SH-SY5Y (cell line): ENCODE measurements around the gene KCNQ1OT1.

ENCODE experiments used
- GATA2 ChIP-seq: IDR thresholded peaks from 2 replicates; pipeline ENCODE4 v1.6.1; 2011; ENCODE audit warnings: mild to moderate bottlenecking, low read depth, low read length
- GATA3 ChIP-seq: IDR thresholded peaks from 2 replicates; pipeline ENCODE4 v1.6.1; 2011; ENCODE audit warnings: low read depth, mild to moderate bottlenecking, low read length, moderate library complexity

Gene KCNQ1OT1

GRCh38 chr11:2699531-2700414, at the start of gene KCNQ1OT1:
TSS of gene KCNQ1OT1 (minus strand) at chr11:2699994.
- TF ChIP-seq GATA2: no peak
- no peak for TF ChIP-seq GATA3

- TF ChIP-seq GATA3: no peak
- TF ChIP-seq GATA2: no peak
Observed at GRCh38 chr11:2748814-2749554, 49.2 kb upstream of the KCNQ1OT1 start.

GRCh38 chr11:2748061-2748813, 48.4 kb upstream of the KCNQ1OT1 start:
- TF ChIP-seq GATA2 (no peak), GATA3 (no peak)

- TF ChIP-seq GATA2: no peak
- no peak for TF ChIP-seq GATA3
Observed at GRCh38 chr11:2747248-2748027, 47.6 kb upstream of the KCNQ1OT1 start.

GRCh38 chr11:2746401-2747247, 46.8 kb upstream of the KCNQ1OT1 start:
- TF ChIP-seq GATA3: no peak
- TF ChIP-seq GATA2: no peak

GRCh38 chr11:2745511-2745910, 45.7 kb upstream of the KCNQ1OT1 start:
- TF ChIP-seq GATA2 (no peak), GATA3 (no peak)

GRCh38 chr11:2744166-2744565, 44.4 kb upstream of the KCNQ1OT1 start:
- TF ChIP-seq GATA3 (no peak), GATA2 (no peak)

- TF ChIP-seq GATA3 (no peak), GATA2 (no peak)
Observed at GRCh38 chr11:2743427-2744110, 43.8 kb upstream of the KCNQ1OT1 start.

GRCh38 chr11:2742611-2743426, 43.0 kb upstream of the KCNQ1OT1 start:
- TF ChIP-seq GATA2 (no peak), GATA3 (no peak)

- TF ChIP-seq GATA2 (no peak), GATA3 (no peak)
Observed at GRCh38 chr11:2742201-2742600, 42.4 kb upstream of the KCNQ1OT1 start.

- TF ChIP-seq GATA2 (no peak), GATA3 (no peak)
Observed at GRCh38 chr11:2741377-2742131, 41.8 kb upstream of the KCNQ1OT1 start.
